K562 (cell line): ENCODE measurements around the gene ZACN. TPM values are rescaled to one million over a fixed set of nuclear protein-coding genes. Genes with fewer than 3 reads are reported as not detected.

Experiments
- ARID2 ChIP-seq: fragments of 450-650 bp; IDR thresholded peaks from 2 replicates; pipeline ENCODE4 v1.6.1; 2017; ENCODE audit warnings: antibody characterized with exemption, mild to moderate bottlenecking
- BACH1 ChIP-seq: fragments of 200-800 bp; sonication (Bioruptor generic); IDR thresholded peaks from 2 replicates; pipeline ENCODE4 v1.6.1; 2016; ENCODE audit warnings: missing genetic modification characterization, missing compliant biosample characterization
- BCL6 ChIP-seq: fragments of 250-450 bp; sonication (Bioruptor Pico); IDR thresholded peaks from 2 replicates; pipeline ENCODE4 v1.4.0; 2020
- CBX8 ChIP-seq: fragments of 200-600 bp; sonication (generic); IDR thresholded peaks from 2 replicates; pipeline ENCODE4 v1.6.1; 2012; ENCODE audit warnings: borderline replicate concordance, mixed run types, low read depth, mild to moderate bottlenecking, moderate library complexity, mixed read lengths, low read length, control low read depth, inconsistent platforms; ENCODE audit not compliant: poor library complexity, severe bottlenecking; ENCODE audit errors: extremely low read depth
- FOXM1 ChIP-seq, 2 experiments: fragments of 450-650 bp in 1 of 2; sonication (generic) in 1 of 2; formaldehyde crosslinking in 1 of 2; IDR thresholded peaks; 2 replicates each; pipeline versions ENCODE4 v1.6.1 to v1.9.0; 2017 to 2022; ENCODE audit warnings: low read depth in 2 of 2, mild to moderate bottlenecking in 2 of 2, missing genetic modification reagents in 1 of 2, moderate library complexity in 1 of 2
- KAT2B ChIP-seq: IDR thresholded peaks from one replicate; pipeline ENCODE4 v1.6.1; 2012; ENCODE audit warnings: low read depth, mild to moderate bottlenecking, control low read depth, inconsistent platforms, low read length, moderate library complexity
- NCOA2 ChIP-seq, 2 experiments: fragments of 450-650 bp; IDR thresholded peaks; 2 replicates each; pipeline ENCODE4 v1.6.1; 2018; ENCODE audit warnings: mild to moderate bottlenecking in 2 of 2, moderate library complexity in 1 of 2; ENCODE audit not compliant: partially characterized antibody in 2 of 2
- NFIC ChIP-seq: fragments of 450-650 bp; IDR thresholded peaks from 2 replicates; pipeline ENCODE4 v1.6.1; 2017; ENCODE audit warnings: mild to moderate bottlenecking, inconsistent platforms
- PCBP1 ChIP-seq: fragments of 200-400 bp; formaldehyde crosslinking; IDR thresholded peaks from 2 replicates; pipeline ENCODE4 v1.6.1; 2018; ENCODE audit warnings: mild to moderate bottlenecking, low read depth, low read length; ENCODE audit not compliant: poor library complexity, severe bottlenecking
- PHB ChIP-seq: fragments of 250-450 bp; sonication (Bioruptor Pico); IDR thresholded peaks from 2 replicates; pipeline ENCODE4 v1.5.0; 2021
- PHF21A ChIP-seq: fragments of 450-650 bp; IDR thresholded peaks from 2 replicates; pipeline ENCODE4 v1.6.1; 2017; ENCODE audit warnings: low read depth, borderline replicate concordance
- POLR2AphosphoS2 ChIP-seq: IDR thresholded peaks from 2 replicates; pipeline ENCODE4 v1.6.1; 2012; ENCODE audit warnings: low read length, improper control_type of control experiment
- RCOR1 ChIP-seq, 2 experiments: IDR thresholded peaks; 2 replicates each; pipeline ENCODE4 v1.6.1; 2012; ENCODE audit warnings: low read depth in 2 of 2, low read length in 2 of 2, borderline replicate concordance in 1 of 2, improper control_type of control experiment in 1 of 2
- SMARCA4 ChIP-seq: fragments of 450-650 bp; IDR thresholded peaks from 2 replicates; pipeline ENCODE4 v1.6.1; 2016
- ZBTB8A ChIP-seq: fragments of 450-650 bp; IDR thresholded peaks from 2 replicates; pipeline ENCODE4 v1.6.1; 2018; ENCODE audit warnings: mild to moderate bottlenecking, moderate library complexity; ENCODE audit not compliant: partially characterized antibody
- ZNF347 ChIP-seq: fragments of 450-650 bp; formaldehyde crosslinking; IDR thresholded peaks from 2 replicates; pipeline ENCODE4 v1.4.0; 2020; ENCODE audit warnings: low read depth, mild to moderate bottlenecking, moderate library complexity
- polyA plus RNA-seq, 8 experiments: library from polyadenylated mRNA; depleted of rRNA in 4 of 8; stranded (reverse) in 5 of 8; unstranded in 3 of 8; fragments of >200 nt; fragmentation: Nextera tagmentation in 2 of 8; fragmentation: Illumina TruSeq in 1 of 8; extraction: Ambion mirVana in 2 of 8; extraction: Trizol in 1 of 8; gene quantifications; 2 replicates each; pipeline versions ENCODE4 v1.2.1 to v1.2.3, GENCODE V29; 2011 to 2014; ENCODE audit warnings: inconsistent platforms in 1 of 8, missing spikeins in 1 of 8
- total RNA-seq, 7 experiments: library from RNA; depleted of rRNA in 6 of 7; stranded (reverse); fragments of >200 nt in 6 of 7; fragmentation: Illumina TruSeq in 2 of 7; extraction: Trizol in 2 of 7; gene quantifications; 2 replicates each; pipeline versions ENCODE4 v1.2.1 to v1.2.3, GENCODE V29; 2011 to 2021; ENCODE audit warnings: low replicate concordance in 1 of 7
- TF ChIP-seq, protein P1 (sequence below): sonication (generic); formaldehyde crosslinking; IDR thresholded peaks from 2 replicates; pipeline ENCODE4 v1.5.0; 2020; ENCODE audit warnings: missing genetic modification reagents
- TF ChIP-seq, protein P2 (sequence below): sonication (generic); formaldehyde crosslinking; IDR thresholded peaks from 2 replicates; pipeline ENCODE4 v1.8.1; 2023; ENCODE audit warnings: mild to moderate bottlenecking, missing genetic modification reagents
- TF ChIP-seq, protein P3 (sequence below): fragments of 450-650 bp; conservative IDR thresholded peaks from 2 replicates; pipeline ENCODE4 v1.6.1; 2016; ENCODE audit warnings: missing genetic modification characterization, low read depth, mild to moderate bottlenecking, control low read depth, missing compliant biosample characterization
- TF ChIP-seq, protein P4 (sequence below): fragments of 250-450 bp; sonication (Bioruptor Pico); IDR thresholded peaks from 2 replicates; pipeline ENCODE4 v1.5.0; 2022; ENCODE audit warnings: mild to moderate bottlenecking

ZACN gene
- total and polyA plus RNA-seq, 9 of the 15 experiments (the other 6 are each of a cell fraction or from before 2014, with no cell fraction given), result 0.07 TPM; not detected in 8

DNA sequence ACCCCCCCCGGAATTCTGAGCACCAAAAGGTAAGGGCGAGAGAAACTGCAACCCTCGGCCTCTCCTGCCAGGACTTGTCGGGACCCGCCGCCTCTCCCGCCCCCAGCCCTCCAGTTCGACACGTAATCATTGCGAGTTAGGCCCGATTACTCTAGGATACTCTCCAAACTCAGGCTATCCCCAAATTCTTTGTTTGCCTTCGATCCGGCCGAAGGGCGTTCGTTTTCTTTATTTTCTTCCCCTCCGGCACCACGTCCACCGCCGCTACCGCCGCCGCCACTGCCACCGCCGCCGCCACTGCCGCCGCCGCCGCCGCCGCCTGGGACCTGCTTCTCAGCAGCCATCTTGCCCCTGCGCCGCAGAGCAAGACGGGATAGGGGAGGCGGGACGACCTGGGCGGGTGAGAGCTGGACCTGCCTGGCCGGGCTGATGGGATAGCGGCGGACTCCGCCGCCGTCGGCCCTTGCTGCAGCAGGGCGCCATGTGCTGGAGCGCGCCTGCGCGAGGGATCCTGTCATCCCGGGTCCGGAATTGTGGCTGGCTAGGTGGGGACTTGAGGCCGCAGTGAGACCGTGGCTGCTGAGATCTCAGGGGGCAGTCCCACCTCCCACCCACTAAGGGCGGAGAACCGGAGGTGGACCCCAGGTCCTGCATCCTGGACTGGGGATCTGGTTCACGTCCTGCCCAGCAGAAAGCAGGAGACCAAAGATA is 6.7 kb upstream of the ZACN start, which contains the start of gene SRP68 (continued):
- TF ChIP-seq, protein P1, sequence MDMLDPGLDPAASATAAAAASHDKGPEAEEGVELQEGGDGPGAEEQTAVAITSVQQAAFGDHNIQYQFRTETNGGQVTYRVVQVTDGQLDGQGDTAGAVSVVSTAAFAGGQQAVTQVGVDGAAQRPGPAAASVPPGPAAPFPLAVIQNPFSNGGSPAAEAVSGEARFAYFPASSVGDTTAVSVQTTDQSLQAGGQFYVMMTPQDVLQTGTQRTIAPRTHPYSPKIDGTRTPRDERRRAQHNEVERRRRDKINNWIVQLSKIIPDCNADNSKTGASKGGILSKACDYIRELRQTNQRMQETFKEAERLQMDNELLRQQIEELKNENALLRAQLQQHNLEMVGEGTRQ (CRISPR knock-in tag), result no peak
- peak; percentile 40 for TF ChIP-seq PCBP1
- TF ChIP-seq PHB (CRISPR knock-in tag), result 0 out of 2 replicates have a peak, but pooled peaks have one; percentile 34
- no peak for TF ChIP-seq POLR2AphosphoS2
- peak in 1 of 2 experiments; percentile 45; a peak in 3 of 4 replicates for TF ChIP-seq RCOR1 (IDR thresholded peaks at IDR 0.05; ENCODE audit: borderline replicate concordance in 1 of 2, low read depth in 2 of 2, low read length in 2 of 2)
- TF ChIP-seq BACH1 (tag), result no peak
- TF ChIP-seq SMARCA4, result no peak
- no peak for TF ChIP-seq ARID2
- TF ChIP-seq ZBTB8A, result no peak
- peak; percentile 61 for TF ChIP-seq NFIC
- TF ChIP-seq ZNF347 (CRISPR knock-in tag), result no peak
- no peak for TF ChIP-seq KAT2B
- no peak for TF ChIP-seq NCOA2 (IDR thresholded peaks at IDR 0.05; ENCODE audit: partially characterized antibody in 2 of 2)
- TF ChIP-seq, protein P2, sequence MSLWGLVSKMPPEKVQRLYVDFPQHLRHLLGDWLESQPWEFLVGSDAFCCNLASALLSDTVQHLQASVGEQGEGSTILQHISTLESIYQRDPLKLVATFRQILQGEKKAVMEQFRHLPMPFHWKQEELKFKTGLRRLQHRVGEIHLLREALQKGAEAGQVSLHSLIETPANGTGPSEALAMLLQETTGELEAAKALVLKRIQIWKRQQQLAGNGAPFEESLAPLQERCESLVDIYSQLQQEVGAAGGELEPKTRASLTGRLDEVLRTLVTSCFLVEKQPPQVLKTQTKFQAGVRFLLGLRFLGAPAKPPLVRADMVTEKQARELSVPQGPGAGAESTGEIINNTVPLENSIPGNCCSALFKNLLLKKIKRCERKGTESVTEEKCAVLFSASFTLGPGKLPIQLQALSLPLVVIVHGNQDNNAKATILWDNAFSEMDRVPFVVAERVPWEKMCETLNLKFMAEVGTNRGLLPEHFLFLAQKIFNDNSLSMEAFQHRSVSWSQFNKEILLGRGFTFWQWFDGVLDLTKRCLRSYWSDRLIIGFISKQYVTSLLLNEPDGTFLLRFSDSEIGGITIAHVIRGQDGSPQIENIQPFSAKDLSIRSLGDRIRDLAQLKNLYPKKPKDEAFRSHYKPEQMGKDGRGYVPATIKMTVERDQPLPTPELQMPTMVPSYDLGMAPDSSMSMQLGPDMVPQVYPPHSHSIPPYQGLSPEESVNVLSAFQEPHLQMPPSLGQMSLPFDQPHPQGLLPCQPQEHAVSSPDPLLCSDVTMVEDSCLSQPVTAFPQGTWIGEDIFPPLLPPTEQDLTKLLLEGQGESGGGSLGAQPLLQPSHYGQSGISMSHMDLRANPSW (CRISPR knock-in tag), result peak; percentile 60; the same call in 1 of the 2 replicates
- no peak for TF ChIP-seq FOXM1 (IDR thresholded peaks at IDR 0.05; ENCODE audit: low read depth)
- TF ChIP-seq FOXM1 (CRISPR knock-in tag; IDR thresholded peaks at IDR 0.05; ENCODE audit: low read depth), result no peak
- TF ChIP-seq BCL6 (CRISPR knock-in tag), result no peak
- no peak for TF ChIP-seq PHF21A
- TF ChIP-seq, protein P3, sequence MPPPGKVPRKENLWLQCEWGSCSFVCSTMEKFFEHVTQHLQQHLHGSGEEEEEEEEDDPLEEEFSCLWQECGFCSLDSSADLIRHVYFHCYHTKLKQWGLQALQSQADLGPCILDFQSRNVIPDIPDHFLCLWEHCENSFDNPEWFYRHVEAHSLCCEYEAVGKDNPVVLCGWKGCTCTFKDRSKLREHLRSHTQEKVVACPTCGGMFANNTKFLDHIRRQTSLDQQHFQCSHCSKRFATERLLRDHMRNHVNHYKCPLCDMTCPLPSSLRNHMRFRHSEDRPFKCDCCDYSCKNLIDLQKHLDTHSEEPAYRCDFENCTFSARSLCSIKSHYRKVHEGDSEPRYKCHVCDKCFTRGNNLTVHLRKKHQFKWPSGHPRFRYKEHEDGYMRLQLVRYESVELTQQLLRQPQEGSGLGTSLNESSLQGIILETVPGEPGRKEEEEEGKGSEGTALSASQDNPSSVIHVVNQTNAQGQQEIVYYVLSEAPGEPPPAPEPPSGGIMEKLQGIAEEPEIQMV (tag), result no peak
- no peak for TF ChIP-seq CBX8
- TF ChIP-seq, protein P4, sequence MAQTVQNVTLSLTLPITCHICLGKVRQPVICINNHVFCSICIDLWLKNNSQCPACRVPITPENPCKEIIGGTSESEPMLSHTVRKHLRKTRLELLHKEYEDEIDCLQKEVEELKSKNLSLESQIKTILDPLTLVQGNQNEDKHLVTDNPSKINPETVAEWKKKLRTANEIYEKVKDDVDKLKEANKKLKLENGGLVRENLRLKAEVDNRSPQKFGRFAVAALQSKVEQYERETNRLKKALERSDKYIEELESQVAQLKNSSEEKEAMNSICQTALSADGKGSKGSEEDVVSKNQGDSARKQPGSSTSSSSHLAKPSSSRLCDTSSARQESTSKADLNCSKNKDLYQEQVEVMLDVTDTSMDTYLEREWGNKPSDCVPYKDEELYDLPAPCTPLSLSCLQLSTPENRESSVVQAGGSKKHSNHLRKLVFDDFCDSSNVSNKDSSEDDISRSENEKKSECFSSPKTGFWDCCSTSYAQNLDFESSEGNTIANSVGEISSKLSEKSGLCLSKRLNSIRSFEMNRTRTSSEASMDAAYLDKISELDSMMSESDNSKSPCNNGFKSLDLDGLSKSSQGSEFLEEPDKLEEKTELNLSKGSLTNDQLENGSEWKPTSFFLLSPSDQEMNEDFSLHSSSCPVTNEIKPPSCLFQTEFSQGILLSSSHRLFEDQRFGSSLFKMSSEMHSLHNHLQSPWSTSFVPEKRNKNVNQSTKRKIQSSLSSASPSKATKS (CRISPR knock-in tag), result no peak
